HepG2 (cell line): ENCODE measurements around the gene FUT6. TPM values are rescaled to one million over a fixed set of nuclear protein-coding genes. Genes with fewer than 3 reads are reported as not detected.

Source experiments
- AFF4 ChIP-seq: sonication (generic); formaldehyde crosslinking; IDR thresholded peaks from 2 replicates; pipeline ENCODE4 v1.4.0; 2020; ENCODE audit warnings: missing genetic modification reagents
- AGO2 ChIP-seq: fragments of 200-400 bp; formaldehyde crosslinking; optimal IDR thresholded peaks from 2 replicates; pipeline ENCODE3; 2017; ENCODE audit warnings: mild to moderate bottlenecking, low read depth, low read length, moderate library complexity
- ETV5 ChIP-seq: IDR thresholded peaks from 2 replicates; pipeline ENCODE4 v1.6.1; 2018; ENCODE audit warnings: missing biosample characterization, missing genetic modification reagents, inconsistent platforms, borderline replicate concordance
- EZH2 ChIP-seq: conservative IDR thresholded peaks from 2 replicates; pipeline ENCODE4 v1.6.1; 2012; ENCODE audit warnings: mild to moderate bottlenecking, low read depth, low read length, moderate library complexity
- GABPA ChIP-seq, 2 experiments: IDR thresholded peaks; 2 replicates each; pipeline ENCODE4 v1.6.1; 2011 to 2016; ENCODE audit warnings: low read depth in 2 of 2, low read length in 1 of 2, missing biosample characterization in 1 of 2, missing genetic modification characterization in 1 of 2
- GLI4 ChIP-seq: sonication (generic); formaldehyde crosslinking; IDR thresholded peaks from 2 replicates; pipeline ENCODE4 v1.5.1; 2020; ENCODE audit warnings: missing genetic modification reagents, mild to moderate bottlenecking, moderate library complexity, borderline replicate concordance
- MEIS1 ChIP-seq: sonication (generic); formaldehyde crosslinking; IDR thresholded peaks from 2 replicates; pipeline ENCODE4 v1.9.0; 2021; ENCODE audit warnings: mild to moderate bottlenecking, missing genetic modification reagents, moderate library complexity, borderline replicate concordance
- MIXL1 ChIP-seq: IDR thresholded peaks from 2 replicates; pipeline ENCODE4 v1.6.1; 2016
- MTA1 ChIP-seq: sonication (generic); formaldehyde crosslinking; IDR thresholded peaks from 2 replicates; pipeline ENCODE4 v1.4.0; 2020; ENCODE audit warnings: missing genetic modification reagents, mild to moderate bottlenecking, borderline replicate concordance
- MXD4 ChIP-seq: IDR thresholded peaks from 2 replicates; pipeline ENCODE4 v1.6.1; 2016; ENCODE audit warnings: mild to moderate bottlenecking, missing biosample characterization, missing genetic modification reagents
- NR2F2 ChIP-seq: IDR thresholded peaks from 2 replicates; pipeline ENCODE4 v1.6.1; 2012; ENCODE audit warnings: low read depth, inconsistent platforms, borderline replicate concordance
- RARG ChIP-seq: sonication (generic); formaldehyde crosslinking; IDR thresholded peaks from 2 replicates; pipeline ENCODE4 v1.4.0; 2020; ENCODE audit warnings: low read depth, mild to moderate bottlenecking, missing genetic modification reagents
- TBX2 ChIP-seq: sonication (generic); formaldehyde crosslinking; IDR thresholded peaks from 2 replicates; pipeline ENCODE4 v1.5.0; 2020; ENCODE audit warnings: missing genetic modification reagents, mild to moderate bottlenecking, borderline replicate concordance
- TFE3 ChIP-seq: IDR thresholded peaks from 2 replicates; pipeline ENCODE4 v1.6.1; 2016
- ZBTB46 ChIP-seq: sonication (generic); formaldehyde crosslinking; IDR thresholded peaks from 2 replicates; pipeline ENCODE4 v1.4.0; 2020; ENCODE audit warnings: mild to moderate bottlenecking, missing genetic modification reagents, borderline replicate concordance
- ZBTB7A ChIP-seq: sonication (generic); formaldehyde crosslinking; IDR thresholded peaks from 2 replicates; pipeline ENCODE4 v1.8.0; 2022; ENCODE audit warnings: mild to moderate bottlenecking, missing genetic modification reagents
- ZFP36L2 ChIP-seq: sonication (generic); formaldehyde crosslinking; IDR thresholded peaks from 2 replicates; pipeline ENCODE4 v1.4.0; 2020; ENCODE audit warnings: missing genetic modification reagents
- ZFP37 ChIP-seq: sonication (generic); formaldehyde crosslinking; IDR thresholded peaks from 2 replicates; pipeline ENCODE4 v1.4.0; 2020; ENCODE audit warnings: missing genetic modification reagents, borderline replicate concordance
- ZNF235 ChIP-seq: sonication (generic); formaldehyde crosslinking; IDR thresholded peaks from 2 replicates; pipeline ENCODE4 v1.8.1; 2023; ENCODE audit warnings: mild to moderate bottlenecking, missing genetic modification reagents, borderline replicate concordance
- ZNF329 ChIP-seq: sonication (generic); formaldehyde crosslinking; IDR thresholded peaks from 2 replicates; pipeline ENCODE4 v1.9.0; 2021; ENCODE audit warnings: low read depth, mild to moderate bottlenecking, missing genetic modification reagents
- ZNF343 ChIP-seq: sonication (generic); formaldehyde crosslinking; IDR thresholded peaks from 2 replicates; pipeline ENCODE4 v1.4.0; 2020; ENCODE audit warnings: mild to moderate bottlenecking, missing genetic modification reagents
- ZSCAN25 ChIP-seq: sonication (generic); formaldehyde crosslinking; IDR thresholded peaks from 2 replicates; pipeline ENCODE4 v1.8.0; 2022; ENCODE audit warnings: mild to moderate bottlenecking, missing genetic modification reagents
- polyA plus RNA-seq, 8 experiments: library from polyadenylated mRNA; depleted of rRNA in 3 of 8; stranded (reverse) in 7 of 8; unstranded in 1 of 8; fragments of >200 nt; fragmentation: Illumina TruSeq in 4 of 8; extraction: Trizol in 4 of 8; gene quantifications; 2 replicates each; pipeline versions ENCODE4 v1.2.1 to v1.2.3, GENCODE V29; 2011 to 2016; ENCODE audit warnings: low read depth in 4 of 8, missing spikeins in 1 of 8, mixed read lengths in 1 of 8; ENCODE audit not compliant: insufficient read depth in 1 of 8
- total RNA-seq, 5 experiments: library from RNA; depleted of rRNA; stranded (reverse); fragments of >200 nt; fragmentation: Illumina TruSeq; extraction: Trizol; gene quantifications; 2 replicates each; pipeline ENCODE4 v1.2.3, GENCODE V29; 2016; ENCODE audit warnings: low read depth in 1 of 5

FUT6 gene
- total and polyA plus RNA-seq, 2 of the 13 experiments (the other 11 are each of a cell fraction or from before 2014, with no cell fraction given) = 8.2 to 27.7 TPM

GRCh38 chr19:5870986-5871394 lies 31.5 kb upstream of the FUT6 start (continued):
- TF ChIP-seq NR2F2 (peak; percentile 61; the same call in 1 of the 2 replicates), AFF4 (0 out of 2 replicates have a peak, but pooled peaks have one; percentile 55), MXD4 (CRISPR knock-in tag) (no peak; the same call in 1 of the 2 replicates), GABPA (IDR thresholded peaks at IDR 0.05; ENCODE audit: low read depth, low read length) (no peak), GABPA (CRISPR knock-in tag; IDR thresholded peaks at IDR 0.05; ENCODE audit: low read depth) (peak; percentile 76), ZNF343 (CRISPR knock-in tag) (peak; percentile 76; the same call in 1 of the 2 replicates), MTA1 (CRISPR knock-in tag) (peak; percentile 87; the same call in 1 of the 2 replicates), TFE3 (CRISPR knock-in tag) (peak; percentile 91), GLI4 (CRISPR knock-in tag) (no peak), AGO2 (no peak), RARG (CRISPR knock-in tag) (no peak), ZBTB46 (CRISPR knock-in tag) (no peak; the same call in 1 of the 2 replicates), ZNF329 (no peak; the same call in 1 of the 2 replicates), MIXL1 (peak; percentile 90), MEIS1 (peak; percentile 82; the same call in 1 of the 2 replicates), ETV5 (CRISPR knock-in tag) (peak; percentile 99), ZFP36L2 (CRISPR knock-in tag) (0 out of 2 replicates have a peak, but pooled peaks have one; percentile 52), ZNF235 (CRISPR knock-in tag) (no peak), ZSCAN25 (CRISPR knock-in tag) (peak; percentile 76), ZBTB7A (peak; percentile 63; the same call in 1 of the 2 replicates), TBX2 (CRISPR knock-in tag) (peak; percentile 95), EZH2 (no peak), ZFP37 (CRISPR knock-in tag) (no peak; the same call in 1 of the 2 replicates)
